Omental fat pad (tissue), 4 donors: Measurements from ENCODE around the gene NMNAT2. TPM values are rescaled to one million over a fixed set of nuclear protein-coding genes. Genes with fewer than 3 reads are reported as not detected.
"Not testable (repeated sequence)": the region's sequence is repeated elsewhere in the genome, so short reads cannot be mapped to it uniquely, and the experiment has no call there.

Experiments
- ATAC-seq: fragments of 150-250 bp; one replicate; pipeline ENCODE4 v1.9.1; 2016; ENCODE audit warnings: mild to moderate bottlenecking, moderate library complexity; ENCODE audit not compliant: low FRiP score
- DNase-seq: peaks from one replicate; pipeline ENCODE4 v3.0.0-alpha.2; 2019; ENCODE audit warnings: low spot score
- total RNA-seq, 4 donors: library from RNA; depleted of rRNA; stranded (reverse); fragments of >200 nt; gene quantifications; one replicate each; pipeline ENCODE4 v1.1.0, GENCODE V29; 2016
- TF ChIP-seq, protein P1 (sequence below), 3 donors: fragments of 450-650 bp; IDR thresholded peaks; one replicate each; pipeline ENCODE4 v1.5.1; 2016 to 2017; ENCODE audit warnings: antibody characterized with exemption in 3 of 3, mild to moderate bottlenecking in 3 of 3, moderate library complexity in 2 of 3

The NMNAT2 gene
- total RNA-seq, 4 donors from 2014 or later = 0.84 to 11.3 (median 5.2) TPM

- DNase-seq = no peak
- TF ChIP-seq, protein P1, sequence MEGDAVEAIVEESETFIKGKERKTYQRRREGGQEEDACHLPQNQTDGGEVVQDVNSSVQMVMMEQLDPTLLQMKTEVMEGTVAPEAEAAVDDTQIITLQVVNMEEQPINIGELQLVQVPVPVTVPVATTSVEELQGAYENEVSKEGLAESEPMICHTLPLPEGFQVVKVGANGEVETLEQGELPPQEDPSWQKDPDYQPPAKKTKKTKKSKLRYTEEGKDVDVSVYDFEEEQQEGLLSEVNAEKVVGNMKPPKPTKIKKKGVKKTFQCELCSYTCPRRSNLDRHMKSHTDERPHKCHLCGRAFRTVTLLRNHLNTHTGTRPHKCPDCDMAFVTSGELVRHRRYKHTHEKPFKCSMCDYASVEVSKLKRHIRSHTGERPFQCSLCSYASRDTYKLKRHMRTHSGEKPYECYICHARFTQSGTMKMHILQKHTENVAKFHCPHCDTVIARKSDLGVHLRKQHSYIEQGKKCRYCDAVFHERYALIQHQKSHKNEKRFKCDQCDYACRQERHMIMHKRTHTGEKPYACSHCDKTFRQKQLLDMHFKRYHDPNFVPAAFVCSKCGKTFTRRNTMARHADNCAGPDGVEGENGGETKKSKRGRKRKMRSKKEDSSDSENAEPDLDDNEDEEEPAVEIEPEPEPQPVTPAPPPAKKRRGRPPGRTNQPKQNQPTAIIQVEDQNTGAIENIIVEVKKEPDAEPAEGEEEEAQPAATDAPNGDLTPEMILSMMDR (IDR thresholded peaks at IDR 0.05) = no peak
- no peak for ATAC-seq
Observed at GRCh38 chr1:183241471-183241870, 176.7 kb downstream of the NMNAT2 start.

GRCh38 chr1:183240853-183241252 is 177.3 kb downstream of the NMNAT2 start:
- not testable (repeated sequence) for ATAC-seq, DNase-seq

- TF ChIP-seq, protein P1 (IDR thresholded peaks at IDR 0.05) = no peak
- no peak for ATAC-seq
Observed at GRCh38 chr1:183240526-183240825, 177.7 kb downstream of the NMNAT2 start.

DNA sequence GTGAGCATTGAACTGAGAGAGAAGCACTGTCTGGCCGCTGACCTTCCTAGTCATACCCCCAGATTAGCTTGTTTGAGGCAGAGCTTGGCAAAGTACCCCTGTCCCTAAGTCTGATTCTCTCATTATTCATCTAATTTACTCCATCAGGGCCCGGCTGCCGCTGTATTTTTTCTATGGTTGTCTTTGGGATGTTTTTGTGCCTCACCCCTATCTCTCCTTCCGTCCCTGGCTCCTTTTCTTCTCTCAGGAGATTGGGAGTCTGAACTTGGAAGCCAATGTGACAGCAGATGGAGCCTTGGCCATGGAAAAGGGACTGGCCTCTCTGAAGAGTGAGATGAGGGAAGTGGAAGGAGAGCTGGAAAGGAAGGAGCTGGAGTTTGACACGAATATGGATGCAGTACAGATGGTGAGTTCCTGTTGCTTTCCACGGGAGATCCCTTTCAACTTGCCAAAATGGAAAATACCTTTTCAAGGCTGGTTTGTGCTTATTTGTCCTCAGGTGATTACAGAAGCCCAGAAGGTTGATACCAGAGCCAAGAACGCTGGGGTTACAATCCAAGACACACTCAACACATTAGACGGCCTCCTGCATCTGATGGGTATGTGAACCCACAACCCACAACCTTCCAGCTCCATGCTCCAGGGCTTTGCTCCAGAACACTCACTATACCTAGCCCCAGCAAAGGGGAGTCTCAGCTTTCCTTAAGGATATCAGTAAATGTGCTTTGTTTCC is 178.2 kb downstream of the NMNAT2 start:
- DNase-seq = no peak
- TF ChIP-seq, protein P1 (IDR thresholded peaks at IDR 0.05) = no peak
- ATAC-seq = no peak

More at GRCh38 chr1:183240526-183240825, 177.7 kb downstream of the NMNAT2 start:
- DNase-seq = no peak

- DNase-seq = no peak
- TF ChIP-seq, protein P1 (IDR thresholded peaks at IDR 0.05) = no peak
- ATAC-seq = no peak
Observed at GRCh38 chr1:183239220-183239742, 178.9 kb downstream of the NMNAT2 start.

GRCh38 chr1:183238071-183238470 is 180.1 kb downstream of the NMNAT2 start:
- ATAC-seq (no peak), DNase-seq (no peak)
- TF ChIP-seq, protein P1 (IDR thresholded peaks at IDR 0.05) = no peak

GRCh38 chr1:183237046-183237445 is 181.1 kb downstream of the NMNAT2 start:
- ATAC-seq (no peak), DNase-seq (no peak)
- TF ChIP-seq, protein P1 (IDR thresholded peaks at IDR 0.05) = no peak
